OCI-LY7 (cell line): ENCODE data around the gene KIAA1671. TPM values are rescaled to one million over a fixed set of nuclear protein-coding genes. Genes with fewer than 3 reads are reported as not detected.

ENCODE experiments used
- BruUV-seq: library from RNA; stranded (reverse); fragments of 400-500 nt; replicated peaks from 2 replicates; lab custom pipeline; 2021; lab: Mats Ljungman, UMichigan
- CTCF ChIA-PET: fragments of 300-600 bp; sonication (Branson Sonifier 250); formaldehyde crosslinking; loops from one replicate; lab custom pipeline; 2022; ENCODE audit warnings: antibody characterized with exemption; ENCODE audit not compliant: unreplicated experiment; lab: Charles Lee
- POLR2A ChIA-PET: fragments of 300-600 bp; sonication (Branson Sonifier 250); formaldehyde crosslinking; loops from one replicate; lab custom pipeline; 2022; ENCODE audit warnings: antibody characterized with exemption; lab: Charles Lee
- DNase-seq: peaks from one replicate; pipeline ENCODE4 v3.0.0-alpha.2; 2015; ENCODE audit warnings: low spot score
- H2AFZ ChIP-seq: fragments of 200-600 bp; sonication (generic), shearing (Covaris generic); 2 replicates; pipeline ENCODE4 v1.6.1; 2014; ENCODE audit warnings: mild to moderate bottlenecking, antibody characterized with exemption, low read length, moderate library complexity
- H3K27ac ChIP-seq: fragments of 200-600 bp; sonication (generic); 2 replicates; pipeline ENCODE4 v1.5.1; 2014; ENCODE audit warnings: mixed run types, low read depth, mild to moderate bottlenecking, moderate library complexity, low read length, inconsistent platforms; ENCODE audit not compliant: poor library complexity, severe bottlenecking
- H3K36me3 ChIP-seq: fragments of 200-600 bp; sonication (generic); 2 replicates; pipeline ENCODE4 v1.6.1; 2014; ENCODE audit warnings: mild to moderate bottlenecking, antibody characterized with exemption, low read length, moderate library complexity, mixed read lengths; ENCODE audit not compliant: insufficient read depth
- H3K4me1 ChIP-seq: fragments of 200-600 bp; sonication (generic); 2 replicates; pipeline ENCODE4 v1.5.1; 2014; ENCODE audit warnings: mild to moderate bottlenecking, low read length; ENCODE audit not compliant: insufficient read depth, poor library complexity, severe bottlenecking
- H3K4me2 ChIP-seq: fragments of 200-600 bp; sonication (generic); 2 replicates; pipeline ENCODE4 v1.6.1; 2014; ENCODE audit warnings: mild to moderate bottlenecking, low read length
- H3K4me3 ChIP-seq: fragments of 200-600 bp; sonication (generic); 2 replicates; pipeline ENCODE4 v1.5.1; 2014; ENCODE audit warnings: mild to moderate bottlenecking, low read depth, low read length; ENCODE audit not compliant: poor library complexity, severe bottlenecking
- H3K79me2 ChIP-seq: fragments of 200-600 bp; sonication (generic); 2 replicates; pipeline ENCODE4 v1.6.1; 2016; ENCODE audit warnings: low read depth, mild to moderate bottlenecking, low read length, moderate library complexity, mixed read lengths; ENCODE audit not compliant: insufficient read depth
- H3K9me2 ChIP-seq: fragments of 200-600 bp; sonication (generic); 2 replicates; pipeline ENCODE4 v1.6.1; 2016; ENCODE audit warnings: mild to moderate bottlenecking, low read length, mixed read lengths; ENCODE audit not compliant: insufficient read depth
- H3K9me3 ChIP-seq: fragments of 200-600 bp; sonication (generic); 2 replicates; pipeline ENCODE4 v1.6.1; 2014; ENCODE audit warnings: mild to moderate bottlenecking, mixed run types, low read length, mixed read lengths
- H4K20me1 ChIP-seq: fragments of 200-600 bp; sonication (generic); 2 replicates; pipeline ENCODE4 v1.6.1; 2014; ENCODE audit warnings: mild to moderate bottlenecking, antibody characterized with exemption, low read length, moderate library complexity, mixed read lengths; ENCODE audit not compliant: insufficient read depth
- CTCF ChIP-seq: fragments of 200-600 bp; sonication (generic); conservative IDR thresholded peaks from 2 replicates; pipeline ENCODE4 v1.5.1; 2014; ENCODE audit warnings: mild to moderate bottlenecking, antibody characterized with exemption, low read length, moderate library complexity, mixed read lengths
- EZH2phosphoT487 ChIP-seq: fragments of 200-600 bp; sonication (generic); IDR thresholded peaks from 2 replicates; pipeline ENCODE4 v1.6.1; 2018; ENCODE audit warnings: low read depth, borderline replicate concordance, mild to moderate bottlenecking, mixed run types, antibody characterized with exemption, low read length, moderate library complexity, mixed read lengths
- intact Hi-C: fragments of 100-400 bp; cut with micrococcal nuclease; formaldehyde crosslinking; loops from one replicate; pipeline ENCODE4 v1.10.0; 2022; ENCODE audit not compliant: unreplicated experiment
- total RNA-seq, 2 experiments: library from RNA; depleted of rRNA in 1 of 2; stranded (reverse); fragments of >200 nt in 1 of 2; shearing (Covaris generic) in 1 of 2; gene quantifications; 2 replicates each; pipeline ENCODE4 v1.2.3, GENCODE V29; 2014 to 2022

The KIAA1671 gene
- total RNA-seq, 2 experiments from 2014 or later = not detected

- no peak overlapping the region for H3K4me2 ChIP-seq
- H3K9me2 ChIP-seq = no peaks in the 10 kb centered on the region
- no peaks in the 10 kb centered on the region for H3K36me3 ChIP-seq
- no peak overlapping the region for H3K27ac ChIP-seq
- ChIA-PET POLR2A (no interaction called here), CTCF (interaction anchor here (0.5 kb wide), 1 partner anchor 1828 kb away, joined by 4 read pairs; no protein-coding TSS in a partner anchor)
- H2AFZ ChIP-seq = no peak overlapping the region
- no peak for TF ChIP-seq EZH2phosphoT487
- TF ChIP-seq CTCF = no peak
- H3K4me1 ChIP-seq = no peaks in the 10 kb centered on the region
- BruUV-seq = no TSS peak
- no peaks in the 10 kb centered on the region for H3K79me2 ChIP-seq
- no peak for DNase-seq
- H3K9me3 ChIP-seq = no peaks in the 10 kb centered on the region
- H4K20me1 ChIP-seq = no peaks in the 10 kb centered on the region
- intact Hi-C loops = no loop called here
- H3K4me3 ChIP-seq = no peak overlapping the region
Observed at GRCh38 chr22:25098445-25099081, 146.0 kb downstream of the KIAA1671 start.

GRCh38 chr22:25099202-25099601 is 146.7 kb downstream of the KIAA1671 start:
- CTCF ChIA-PET = interaction anchor here (0.5 kb wide), 1 partner anchor 1828 kb away, joined by 4 read pairs; no protein-coding TSS in a partner anchor

More at GRCh38 chr22:25099202-25099601, 146.7 kb downstream of the KIAA1671 start:
- no peak for TF ChIP-seq EZH2phosphoT487
- no peak for TF ChIP-seq CTCF
- no peaks in the 10 kb centered on the region for H4K20me1 ChIP-seq
- no TSS peak for BruUV-seq
- no peaks in the 10 kb centered on the region for H3K4me1 ChIP-seq
- H3K9me2 ChIP-seq = no peaks in the 10 kb centered on the region
- no peak overlapping the region for H3K4me2 ChIP-seq
- no peak overlapping the region for H2AFZ ChIP-seq
- DNase-seq = no peak
- no peaks in the 10 kb centered on the region for H3K36me3 ChIP-seq
- no peaks in the 10 kb centered on the region for H3K9me3 ChIP-seq
- H3K27ac ChIP-seq = no peak overlapping the region
- H3K4me3 ChIP-seq = no peak overlapping the region
- intact Hi-C loops = no loop called here
- POLR2A ChIA-PET = no interaction called here
- H3K79me2 ChIP-seq = no peaks in the 10 kb centered on the region
